HG03095 (cell line): ENCODE results near the gene XRCC6.
"Not testable (repeated sequence)": the region's sequence is repeated elsewhere in the genome, so short reads cannot be mapped to it uniquely, and the experiment has no call there.

Experiments
- ATAC-seq: cut with Tn5 transposase; IDR thresholded peaks from one replicate; pipeline ENCODE4 v1.9.1; 2021; ENCODE audit warnings: moderate library complexity; ENCODE audit not compliant: unreplicated experiment

Gene XRCC6

DNA sequence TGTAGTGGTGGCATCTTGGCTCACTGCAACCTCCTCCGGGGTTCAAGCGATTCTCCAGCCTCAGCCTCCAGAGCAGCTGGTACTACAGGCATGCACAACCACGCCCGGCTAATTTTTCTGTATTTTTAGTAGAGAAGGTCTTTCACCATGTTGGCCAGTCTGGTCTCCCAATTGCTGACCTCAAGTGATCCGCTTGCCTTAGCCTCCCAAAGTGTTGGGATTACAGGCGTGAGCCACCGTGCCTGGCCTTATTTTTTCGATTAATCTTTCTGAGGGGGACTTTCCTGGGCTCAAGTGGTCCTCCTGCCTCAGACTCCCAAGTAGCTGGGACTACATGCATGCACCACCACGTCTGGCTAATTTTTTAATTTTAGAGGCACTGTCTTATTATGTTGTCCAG is 62.0 kb downstream of the XRCC6 start:
- ATAC-seq, result no peak

GRCh38 chr22:41683616-41684015 is 62.5 kb downstream of the XRCC6 start:
- ATAC-seq, result no peak

GRCh38 chr22:41684194-41684593 is 63.1 kb downstream of the XRCC6 start:
- no peak for ATAC-seq

GRCh38 chr22:41686890-41687289 is 65.8 kb downstream of the XRCC6 start:
- ATAC-seq, result not testable (repeated sequence)

GRCh38 chr22:41687901-41688364 is 66.8 kb downstream of the XRCC6 start:
- no peak for ATAC-seq

DNA sequence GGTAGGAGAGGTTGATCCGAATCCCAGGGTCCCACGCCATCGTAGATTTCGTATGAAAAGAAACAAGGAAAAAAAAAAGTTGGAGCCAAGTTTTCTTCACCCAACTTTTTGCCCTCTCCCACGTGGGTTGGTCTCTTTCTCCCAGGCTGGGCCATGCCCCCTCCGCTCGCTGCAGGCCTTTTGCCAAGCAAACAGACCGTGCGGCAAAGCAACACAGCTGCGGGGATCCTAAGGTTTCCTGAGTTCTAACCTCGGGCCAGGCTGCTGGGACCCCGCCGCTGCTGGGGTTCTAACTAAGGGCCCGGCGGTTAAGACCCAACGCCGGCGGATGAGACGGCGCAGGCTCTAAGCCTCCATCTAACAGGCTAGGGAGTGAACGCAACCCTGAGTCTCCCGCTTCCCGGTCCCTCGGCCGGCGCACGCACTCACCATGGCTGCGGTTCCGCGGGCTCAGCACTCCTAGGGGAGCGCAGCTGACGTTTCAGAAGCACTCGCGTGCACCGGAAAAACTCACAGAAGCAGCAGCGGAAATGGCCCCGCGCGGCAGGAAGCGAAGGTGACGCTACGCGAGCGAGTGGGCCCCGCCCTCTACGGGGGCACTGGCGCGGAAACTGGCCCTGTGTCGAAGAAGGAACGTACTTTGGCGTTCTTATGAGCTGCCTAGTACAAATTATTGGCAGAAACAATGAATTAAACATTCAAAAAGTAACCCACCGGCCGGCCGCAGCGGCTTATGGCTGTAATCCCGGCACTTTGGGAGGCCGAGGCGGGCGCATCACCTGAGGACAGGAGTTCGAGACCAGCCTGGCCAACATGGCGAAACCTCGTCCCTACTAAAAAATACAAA is 67.5 kb downstream of the XRCC6 start, which contains the start of gene SNU13:
SNU13 (minus strand) TSS at position 503 of the 847 bp plus-strand sequence; CDS start at position 432, 71 bp downstream.
- ATAC-seq, result peak; percentile 70

DNA sequence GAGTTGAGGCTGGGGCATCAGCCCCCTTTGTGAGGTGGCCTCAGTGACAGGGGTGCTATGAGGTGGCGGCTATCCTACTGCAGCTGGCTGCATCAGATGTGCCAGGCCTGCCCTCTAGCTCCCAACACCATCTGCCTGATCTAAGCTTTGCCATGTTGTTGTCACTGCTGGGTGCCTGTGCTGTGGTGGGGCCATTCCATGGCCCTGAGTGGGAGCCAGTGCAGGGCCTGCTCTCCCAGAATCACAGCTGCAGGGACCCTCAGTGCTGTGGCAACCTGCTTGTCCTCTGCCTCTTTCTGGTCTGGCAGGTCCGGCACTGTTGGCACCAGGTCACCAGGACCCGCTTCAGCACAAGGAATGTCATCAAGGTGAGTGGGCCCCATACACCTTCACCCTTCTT is 69.4 kb downstream of the XRCC6 start:
- ATAC-seq, result no peak

DNA sequence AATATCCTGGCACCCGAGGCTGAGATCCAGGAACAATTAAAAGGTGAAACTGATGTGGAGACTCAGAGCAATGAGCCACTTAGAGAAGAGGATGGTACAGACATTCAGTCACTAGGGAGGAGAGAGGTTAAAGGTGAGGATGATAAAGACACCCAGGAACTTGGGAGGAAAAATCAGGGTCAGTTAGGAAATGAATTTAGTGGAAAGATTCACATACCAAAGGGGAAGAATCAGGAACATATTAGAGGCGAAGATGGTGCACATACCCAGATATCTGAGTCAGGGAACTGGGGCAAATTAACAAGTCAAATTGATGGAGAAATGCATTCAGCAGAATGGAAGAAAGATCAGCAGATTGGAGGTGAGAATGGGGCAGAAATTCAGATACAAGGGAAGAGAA is 74.1 kb downstream of the XRCC6 start:
- ATAC-seq, result no peak

GRCh38 chr22:41696703-41697102 is 75.6 kb downstream of the XRCC6 start:
- no peak for ATAC-seq

DNA sequence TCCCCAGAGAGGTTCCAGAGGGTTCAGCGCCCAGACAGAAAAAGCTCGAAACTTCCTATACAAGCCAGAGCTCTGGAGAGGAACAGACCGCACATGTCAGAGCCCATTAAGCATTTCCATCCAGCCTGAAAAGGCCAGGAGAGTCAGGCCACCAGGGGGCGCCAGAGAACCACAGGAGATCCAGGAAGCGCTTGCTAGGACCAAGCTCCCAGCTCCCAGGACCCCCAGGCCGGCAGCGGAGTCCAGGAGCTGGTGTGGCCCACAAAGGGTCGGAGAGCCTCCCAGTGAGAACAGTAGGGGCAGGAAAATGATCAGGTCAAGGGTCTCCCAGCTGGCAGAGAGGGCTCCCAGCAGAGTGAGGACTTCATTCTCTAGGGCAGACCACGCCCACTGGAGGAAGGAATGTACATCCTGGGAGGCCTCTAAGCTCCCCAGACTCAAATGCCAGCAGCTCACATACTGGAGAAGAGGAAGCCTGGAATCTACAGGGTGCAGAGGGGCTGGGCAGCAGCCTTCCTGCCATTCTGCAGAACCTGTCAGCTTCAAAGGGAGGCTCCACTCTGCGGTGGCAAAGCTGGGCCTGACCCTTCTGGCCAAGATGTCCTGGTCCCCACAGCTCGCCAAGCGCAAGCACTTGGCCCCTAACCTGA is 76.2 kb downstream of the XRCC6 start:
- ATAC-seq, result no peak

DNA sequence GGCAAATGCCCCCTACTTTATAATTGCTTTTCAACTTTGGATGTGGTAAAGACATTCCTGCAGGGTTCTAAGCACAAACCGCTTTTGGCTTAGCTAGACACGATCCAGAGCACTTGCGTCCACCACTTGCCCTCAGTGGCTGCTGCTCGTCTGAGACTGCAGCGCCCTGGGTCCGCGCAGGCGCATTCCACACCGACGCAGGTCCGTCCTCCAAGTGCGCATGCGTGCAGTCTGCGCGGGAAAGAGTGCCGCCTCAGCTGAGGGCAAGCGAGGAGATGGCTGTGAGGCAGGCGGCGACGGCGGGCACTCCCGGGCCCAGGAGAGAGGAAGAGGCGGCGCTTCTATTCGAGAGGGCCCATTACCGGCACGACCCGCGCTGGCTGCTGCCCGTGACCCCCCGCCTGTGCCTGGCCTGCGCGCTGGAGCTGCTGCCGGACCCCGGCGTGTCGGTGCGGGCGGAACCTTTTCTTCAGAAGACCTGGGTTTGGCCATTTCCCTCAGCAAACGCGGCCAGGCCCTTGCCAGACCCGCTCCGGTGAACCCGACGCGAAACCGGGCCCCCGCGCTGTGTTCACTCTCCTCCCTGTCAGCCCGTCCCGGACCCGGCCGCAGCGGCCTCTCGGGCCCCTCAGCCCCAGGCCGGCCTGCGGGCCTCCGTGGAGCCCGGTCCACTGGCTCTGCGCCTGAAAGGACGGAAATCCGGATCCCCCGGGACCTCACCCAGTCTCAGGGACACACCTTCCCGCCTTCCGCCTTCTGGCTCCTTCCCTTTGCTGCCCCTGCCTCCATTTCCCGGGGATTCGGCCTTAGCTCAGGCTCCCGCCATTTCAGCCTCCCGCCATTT is 78.4 kb downstream of the XRCC6 start, which contains the start of gene MEI1:
MEI1 (plus strand) TSS at position 240 of the 844 bp plus-strand sequence; CDS start at position 276, 36 bp downstream.
- ATAC-seq, result no peak

DNA sequence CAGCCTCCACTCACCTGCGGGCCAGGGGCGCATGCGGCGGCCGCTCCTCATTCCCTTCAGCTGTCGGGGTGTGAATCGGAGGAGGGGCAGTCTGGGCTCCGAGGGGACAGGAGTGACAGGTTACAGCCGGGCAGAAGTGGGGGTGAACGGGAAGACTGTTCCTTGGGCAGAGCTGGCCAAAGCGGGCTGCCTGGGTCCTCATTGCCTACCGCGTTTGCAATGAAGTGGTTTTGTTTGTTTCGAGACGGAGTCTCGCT is 78.9 kb downstream of the XRCC6 start:
- ATAC-seq, result no peak

DNA sequence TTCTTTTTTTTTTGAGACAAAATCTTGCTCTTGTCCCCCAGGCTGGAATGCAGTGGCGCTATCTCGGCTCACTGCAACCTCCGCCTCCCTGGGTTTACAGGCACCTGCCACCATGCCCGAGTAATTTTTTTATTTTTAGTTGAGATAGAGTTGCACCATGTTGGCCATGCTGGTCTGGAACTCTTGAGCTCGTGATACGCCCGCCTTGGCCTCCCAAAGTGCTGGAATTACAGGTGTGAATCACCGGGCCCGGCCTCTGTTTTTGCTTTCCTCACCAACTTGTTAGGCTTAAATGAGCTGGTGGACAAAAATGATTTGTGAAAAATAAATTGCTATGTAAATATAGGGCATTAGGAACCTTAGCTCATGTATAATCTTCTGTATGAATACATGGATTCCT is 81.7 kb downstream of the XRCC6 start:
- ATAC-seq, result no peak

- ATAC-seq, result no peak
Measured at GRCh38 chr22:41709341-41709740, 88.2 kb downstream of the XRCC6 start.

DNA sequence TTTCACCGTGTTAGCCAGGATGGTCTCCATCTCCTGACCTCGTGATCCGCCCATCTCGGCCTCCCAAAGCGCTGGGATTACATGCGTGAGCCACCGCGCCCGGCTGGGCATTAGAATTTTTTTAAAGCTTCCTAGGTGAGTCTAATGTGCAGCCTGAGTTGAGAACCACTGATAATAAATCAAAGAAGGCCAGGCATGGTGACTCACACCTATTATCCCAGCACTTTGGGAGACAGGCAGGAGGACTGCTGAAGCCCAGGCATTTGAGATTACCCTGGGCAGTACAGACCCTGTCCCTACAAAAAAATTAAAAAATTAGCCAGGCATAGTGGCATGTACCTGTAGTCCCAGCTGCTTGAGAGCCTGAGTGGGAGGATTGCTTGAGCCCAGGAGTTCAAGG is 91.9 kb downstream of the XRCC6 start:
- ATAC-seq, result no peak
